IMR-90 (cell line): ENCODE data around the gene AJM1.

ENCODE experiments used
- BHLHE40 ChIP-seq: fragments of 150-350 bp; IDR thresholded peaks from 2 replicates; pipeline ENCODE4 v1.6.1; 2016; ENCODE audit warnings: mild to moderate bottlenecking, low read depth, low read length
- CEBPB ChIP-seq: IDR thresholded peaks from 2 replicates; pipeline ENCODE4 v1.6.1; 2012; ENCODE audit warnings: low read depth, low read length, improper control_type of control experiment
- CHD1 ChIP-seq: IDR thresholded peaks from 2 replicates; pipeline ENCODE4 v1.6.1; 2012; ENCODE audit warnings: low read depth, low read length, improper control_type of control experiment
- CTCF ChIP-seq: conservative IDR thresholded peaks from 2 replicates; pipeline ENCODE4 v1.5.1; 2012; ENCODE audit warnings: mild to moderate bottlenecking, low read depth, low read length, improper control_type of control experiment
- MAFK ChIP-seq: IDR thresholded peaks from 2 replicates; pipeline ENCODE4 v1.6.1; 2012; ENCODE audit warnings: low read depth, low read length, improper control_type of control experiment
- MXI1 ChIP-seq: IDR thresholded peaks from 2 replicates; pipeline ENCODE4 v1.6.1; 2012; ENCODE audit warnings: low read depth, mild to moderate bottlenecking, low read length, moderate library complexity, borderline replicate concordance
- NFE2L2 ChIP-seq: fragments of 150-350 bp; IDR thresholded peaks from 2 replicates; pipeline ENCODE4 v1.6.1; 2016; ENCODE audit warnings: low read depth, mild to moderate bottlenecking, low read length
- POLR2A ChIP-seq: IDR thresholded peaks from 2 replicates; pipeline ENCODE4 v1.6.1; 2012; ENCODE audit warnings: mild to moderate bottlenecking, low read depth, low read length
- RAD21 ChIP-seq: IDR thresholded peaks from 2 replicates; pipeline ENCODE4 v1.6.1; 2012; ENCODE audit warnings: low read length, improper control_type of control experiment
- RCOR1 ChIP-seq: IDR thresholded peaks from 2 replicates; pipeline ENCODE4 v1.6.1; 2012; ENCODE audit warnings: mild to moderate bottlenecking, low read length, improper control_type of control experiment; ENCODE audit not compliant: insufficient replicate concordance
- RFX5 ChIP-seq: IDR thresholded peaks from 2 replicates; pipeline ENCODE4 v1.8.0; 2012; ENCODE audit warnings: low read depth, mild to moderate bottlenecking, low read length, moderate library complexity
- SMC3 ChIP-seq: fragments of 150-350 bp; IDR thresholded peaks from 2 replicates; pipeline ENCODE4 v1.6.1; 2016; ENCODE audit warnings: low read depth, mild to moderate bottlenecking, antibody characterized with exemption, low read length, moderate library complexity
- TF ChIP-seq, protein P1 (sequence below): fragments of 150-350 bp; IDR thresholded peaks from 2 replicates; pipeline ENCODE4 v1.6.1; 2017; ENCODE audit warnings: mild to moderate bottlenecking, antibody characterized with exemption, low read length, low read depth
- TF ChIP-seq, protein P2 (sequence below): fragments of 150-350 bp; IDR thresholded peaks from 2 replicates; pipeline ENCODE4 v1.6.1; 2016; ENCODE audit warnings: low read depth, mild to moderate bottlenecking, low read length, moderate library complexity, borderline replicate concordance

GRCh38 chr9:136806631-136807201 is 35.6 kb upstream of the AJM1 start:
- TF ChIP-seq CTCF (no peak), MAFK (no peak), MXI1 (no peak), CEBPB (no peak), POLR2A (no peak), CHD1 (no peak), RAD21 (no peak), BHLHE40 (no peak), SMC3 (no peak), RCOR1 (no peak), RFX5 (no peak), NFE2L2 (no peak)
- TF ChIP-seq, protein P1, sequence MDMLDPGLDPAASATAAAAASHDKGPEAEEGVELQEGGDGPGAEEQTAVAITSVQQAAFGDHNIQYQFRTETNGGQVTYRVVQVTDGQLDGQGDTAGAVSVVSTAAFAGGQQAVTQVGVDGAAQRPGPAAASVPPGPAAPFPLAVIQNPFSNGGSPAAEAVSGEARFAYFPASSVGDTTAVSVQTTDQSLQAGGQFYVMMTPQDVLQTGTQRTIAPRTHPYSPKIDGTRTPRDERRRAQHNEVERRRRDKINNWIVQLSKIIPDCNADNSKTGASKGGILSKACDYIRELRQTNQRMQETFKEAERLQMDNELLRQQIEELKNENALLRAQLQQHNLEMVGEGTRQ: no peak
- TF ChIP-seq, protein P2, sequence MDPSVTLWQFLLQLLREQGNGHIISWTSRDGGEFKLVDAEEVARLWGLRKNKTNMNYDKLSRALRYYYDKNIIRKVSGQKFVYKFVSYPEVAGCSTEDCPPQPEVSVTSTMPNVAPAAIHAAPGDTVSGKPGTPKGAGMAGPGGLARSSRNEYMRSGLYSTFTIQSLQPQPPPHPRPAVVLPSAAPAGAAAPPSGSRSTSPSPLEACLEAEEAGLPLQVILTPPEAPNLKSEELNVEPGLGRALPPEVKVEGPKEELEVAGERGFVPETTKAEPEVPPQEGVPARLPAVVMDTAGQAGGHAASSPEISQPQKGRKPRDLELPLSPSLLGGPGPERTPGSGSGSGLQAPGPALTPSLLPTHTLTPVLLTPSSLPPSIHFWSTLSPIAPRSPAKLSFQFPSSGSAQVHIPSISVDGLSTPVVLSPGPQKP: no peak
